NCI-H2196 (cell line): ENCODE measurements around the gene KIF5C.
A peak's percentile ranks its signal among the peaks of the same experiment; 100 is the strongest.

Experiments
- DNase-seq: peaks from one replicate; lab custom pipeline; 2025; ENCODE audit not compliant: unreplicated experiment; lab: John Stamatoyannopoulos, UW

Gene KIF5C

DNA sequence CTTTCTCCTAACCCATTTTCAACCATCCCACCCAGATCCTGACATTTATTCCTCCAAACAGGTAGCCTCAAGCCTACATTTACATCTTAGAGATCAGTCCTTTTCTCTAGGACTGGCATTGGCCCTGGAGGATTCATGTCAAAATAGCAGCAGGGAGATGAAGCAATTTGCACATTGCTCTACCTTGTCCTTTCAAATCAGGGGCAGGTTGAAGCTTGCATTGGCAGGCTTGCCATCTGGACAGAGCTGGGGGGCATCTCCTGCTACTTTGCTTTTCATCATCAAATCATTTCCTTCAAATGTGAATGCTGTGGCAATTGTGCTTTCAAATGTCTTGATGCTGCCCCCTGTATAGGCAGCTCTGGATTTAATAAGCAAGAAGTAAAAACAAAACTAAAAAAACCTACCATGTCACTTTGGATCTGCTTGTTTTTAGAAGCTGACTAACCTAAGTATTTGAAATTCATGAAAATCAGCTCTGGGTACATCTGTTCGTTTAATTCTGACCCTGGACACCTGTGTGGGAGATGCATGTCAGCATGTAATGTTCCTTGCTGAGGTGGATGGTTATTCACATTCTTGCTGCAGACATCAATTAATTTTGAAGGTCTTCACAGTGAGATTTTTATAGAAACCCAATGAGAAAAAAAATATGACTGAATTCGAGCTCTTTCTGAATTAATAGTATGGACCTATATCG, 47.9 kb downstream of the KIF5C start:
- DNase-seq, result no peak

DNA sequence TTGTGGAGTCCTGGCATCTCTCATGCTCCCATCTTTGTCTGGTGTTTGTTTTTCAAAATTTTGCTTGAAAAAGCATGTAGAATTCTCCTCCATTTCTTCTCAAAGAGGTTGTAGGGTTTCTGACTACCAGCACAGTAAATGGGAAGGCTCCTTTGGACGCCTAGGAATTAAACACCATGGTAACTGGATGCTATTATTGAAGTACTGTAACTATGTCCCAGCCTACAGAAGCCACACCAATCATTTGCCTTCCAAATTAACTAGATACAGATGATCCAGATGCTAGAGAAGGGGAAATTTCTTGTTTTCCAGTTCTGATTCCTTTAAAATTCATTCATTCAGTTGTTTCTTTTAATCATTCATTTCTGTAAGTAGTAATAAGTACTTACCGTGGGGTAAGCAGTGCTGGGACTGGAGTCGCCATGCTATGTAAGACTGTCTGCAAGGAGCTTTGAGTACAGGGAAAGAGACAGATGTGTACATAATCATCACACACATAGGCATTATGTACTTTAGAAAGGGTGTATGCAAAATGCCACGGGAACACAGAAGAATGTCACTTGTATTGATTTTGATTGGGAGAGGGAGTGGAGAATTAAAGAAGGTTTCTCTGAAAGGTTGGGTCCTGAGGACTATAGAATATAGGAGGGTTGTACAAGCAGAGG, 49.6 kb downstream of the KIF5C start:
- no peak for DNase-seq

DNA sequence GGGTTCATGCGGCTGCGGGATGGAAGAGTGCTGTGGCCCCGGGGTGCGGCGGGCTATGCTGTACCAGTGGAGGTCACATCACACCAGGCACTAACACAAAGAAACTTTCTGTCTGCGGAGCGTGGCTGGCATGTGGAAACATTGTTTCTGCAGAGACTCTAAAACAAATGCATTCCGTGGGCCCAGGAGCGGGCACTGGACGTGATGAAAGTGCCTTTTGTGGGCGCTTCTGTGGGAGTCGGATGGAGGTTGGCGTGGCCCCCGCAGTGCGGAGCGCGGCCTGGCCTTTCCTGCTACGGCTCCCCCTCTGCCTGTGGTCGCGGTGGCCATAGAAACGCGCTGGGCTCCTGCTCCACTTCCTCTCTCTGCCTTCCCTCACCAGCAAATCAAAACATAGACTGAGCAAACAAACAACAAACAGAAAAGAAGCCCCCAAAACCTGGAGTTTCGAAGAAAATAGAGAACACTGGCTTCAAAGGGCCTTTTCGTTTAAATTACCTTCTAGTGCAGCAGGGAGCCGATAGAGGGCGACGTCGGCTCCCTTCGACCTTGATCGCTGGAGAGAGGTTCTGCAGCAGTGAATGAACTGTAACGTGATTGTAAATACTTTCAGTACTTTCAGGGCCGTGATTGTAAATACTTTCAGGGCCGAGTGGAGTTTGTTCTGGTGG, 51.4 kb downstream of the KIF5C start:
- no peak for DNase-seq

DNA sequence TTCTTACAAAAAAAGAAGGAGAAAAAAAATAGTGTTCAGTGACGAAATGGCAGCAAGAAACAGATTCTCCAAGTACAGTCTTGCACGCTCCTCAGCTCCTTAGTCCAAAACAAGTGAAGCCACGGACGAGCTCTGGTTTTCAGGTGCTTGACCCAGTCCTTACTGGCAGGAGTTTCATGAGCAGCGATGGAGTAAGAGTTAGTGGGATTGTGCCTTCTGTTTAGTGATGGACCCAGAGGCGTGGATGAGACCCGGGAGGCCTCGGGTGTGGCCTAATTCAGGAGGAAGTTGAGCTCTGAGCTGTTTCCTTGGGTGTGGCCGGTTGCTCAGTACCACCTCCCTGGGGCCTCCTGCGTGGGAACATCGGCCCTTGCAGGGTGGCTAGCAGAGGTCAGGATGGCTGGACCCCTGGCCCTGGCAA, 52.0 kb downstream of the KIF5C start:
- no peak for DNase-seq

DNA sequence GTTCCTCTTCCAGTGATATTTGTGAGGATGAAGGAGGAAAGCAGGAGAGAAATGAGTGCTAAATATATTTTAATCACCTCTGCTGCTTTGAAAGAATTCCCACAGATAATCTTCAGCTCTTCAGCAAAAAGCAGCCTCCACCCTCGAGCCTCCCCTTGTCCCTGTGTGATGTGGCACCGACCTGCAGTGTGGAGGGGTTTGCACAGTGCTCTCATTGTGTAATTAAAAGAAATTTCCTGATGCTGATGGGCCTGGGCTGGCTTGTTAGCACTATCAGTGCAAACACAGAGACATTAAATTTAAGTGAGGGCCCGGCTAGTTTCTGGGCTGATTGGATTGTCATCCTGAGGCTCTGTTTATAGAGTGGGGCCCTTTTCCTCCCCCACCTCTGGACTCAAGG, 53.4 kb downstream of the KIF5C start:
- no peak for DNase-seq

DNA sequence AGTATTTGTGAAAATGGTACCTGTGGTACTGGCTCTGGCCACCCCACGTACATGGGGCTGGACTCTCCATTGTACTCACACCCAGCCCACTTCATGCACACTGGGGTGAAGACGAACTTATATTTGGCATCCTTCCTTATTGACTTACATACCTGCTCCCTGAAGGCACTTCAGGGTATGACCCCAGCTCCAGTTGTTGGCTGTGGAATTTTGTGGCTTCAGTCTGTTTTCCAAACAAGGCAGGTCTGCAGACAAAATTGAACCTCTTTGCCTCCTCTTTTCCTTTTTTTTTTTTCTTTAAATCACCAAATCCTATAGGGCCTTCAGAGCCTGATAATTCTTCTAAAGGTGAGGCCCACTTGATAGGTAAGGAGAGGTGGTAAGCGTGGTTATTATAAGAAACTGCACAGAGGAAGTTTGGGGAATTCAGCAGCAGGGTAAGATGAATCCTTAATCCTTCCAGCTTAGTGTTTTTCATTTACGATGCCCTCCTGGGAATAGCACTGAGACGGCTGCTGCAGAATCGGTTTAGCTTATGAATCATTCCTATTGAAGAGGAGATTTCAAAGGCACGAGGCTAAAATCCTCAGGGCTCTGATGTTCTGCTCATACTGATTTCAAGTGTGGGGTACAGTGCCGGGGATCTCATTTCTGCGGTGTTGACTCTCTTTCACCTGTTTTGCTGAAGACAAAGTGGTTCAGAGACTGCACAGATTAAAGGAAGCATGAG, 55.2 kb downstream of the KIF5C start:
- no peak for DNase-seq

DNA sequence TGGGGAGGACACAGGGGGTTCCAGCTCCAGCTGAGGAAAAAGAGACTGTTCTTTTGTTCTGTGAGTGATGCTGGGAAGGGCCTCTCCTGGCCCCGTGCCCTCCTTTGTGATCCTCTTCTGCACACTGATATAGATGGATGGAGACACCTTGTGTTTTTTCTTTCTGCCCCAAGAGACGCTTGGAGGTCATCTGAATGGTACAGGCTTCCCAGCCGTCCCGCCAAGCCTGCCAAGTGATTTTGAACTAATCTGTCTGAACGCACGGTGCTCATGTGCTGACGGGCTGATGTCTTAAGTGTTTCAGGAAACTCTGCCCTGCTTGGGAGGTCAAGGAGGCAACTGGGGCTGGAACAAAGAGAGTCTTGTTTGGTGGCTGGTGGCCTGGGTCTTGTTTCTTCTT, 57.5 kb downstream of the KIF5C start:
- no peak for DNase-seq

DNA sequence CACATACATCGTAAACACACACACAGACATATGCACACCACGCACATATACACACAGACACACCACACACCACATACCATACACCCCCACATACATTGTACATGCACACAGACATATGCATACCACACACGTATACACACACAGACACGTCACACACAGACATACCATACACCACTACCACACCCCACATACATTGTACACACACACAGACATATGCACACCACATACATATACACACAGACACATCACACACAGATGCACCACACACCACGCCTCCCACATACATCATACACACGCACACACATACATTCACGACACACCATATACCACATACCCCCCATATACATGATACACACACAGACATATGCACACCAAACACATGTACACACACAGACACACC, 58.4 kb downstream of the KIF5C start:
- no peak for DNase-seq

DNA sequence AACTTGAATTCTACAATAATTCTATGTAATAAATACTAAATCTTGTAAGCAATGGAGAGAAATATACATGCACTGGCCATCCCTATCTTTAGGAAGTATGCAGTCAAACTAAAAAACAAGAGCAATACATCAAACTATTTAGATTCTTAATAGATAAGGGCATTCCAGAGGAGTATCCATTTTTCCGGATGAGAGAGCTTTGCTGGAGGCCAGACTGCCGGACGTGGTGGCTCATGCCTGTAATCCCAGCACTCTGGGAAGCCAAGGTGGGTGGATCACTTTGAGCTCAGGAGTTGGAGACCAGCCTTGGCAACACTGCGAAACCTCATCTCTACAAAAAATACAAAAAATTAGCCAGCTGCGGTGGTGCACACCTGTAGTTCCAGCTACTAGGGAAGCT, 60.8 kb downstream of the KIF5C start:
- DNase-seq, result no peak

DNA sequence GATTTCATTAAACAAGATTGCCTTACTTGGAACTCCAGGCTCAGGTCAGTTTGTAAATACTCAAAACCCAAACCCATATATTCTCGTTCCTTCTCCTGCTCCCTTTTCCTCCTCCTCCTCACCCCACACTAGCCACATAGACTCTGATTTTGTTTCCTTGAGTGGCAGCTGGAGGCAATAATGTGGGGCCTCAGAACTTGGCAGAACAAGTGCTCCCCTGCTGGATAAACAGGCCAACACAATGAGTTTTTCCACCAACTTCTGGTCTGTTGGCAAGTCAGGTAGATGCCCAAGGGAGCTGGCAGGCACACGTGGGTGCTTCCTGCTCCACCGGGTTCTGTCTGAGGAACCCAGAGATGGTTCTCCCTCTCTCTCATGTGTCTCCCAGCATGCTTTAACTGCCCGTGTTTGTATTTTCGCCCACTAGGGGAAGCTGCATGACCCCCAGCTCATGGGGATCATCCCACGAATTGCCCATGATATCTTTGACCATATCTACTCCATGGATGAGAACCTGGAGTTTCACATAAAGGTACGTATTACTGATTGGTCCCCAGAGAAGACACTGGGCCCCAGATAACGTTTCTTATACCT, 61.9 kb downstream of the KIF5C start:
- no peak for DNase-seq

DNA sequence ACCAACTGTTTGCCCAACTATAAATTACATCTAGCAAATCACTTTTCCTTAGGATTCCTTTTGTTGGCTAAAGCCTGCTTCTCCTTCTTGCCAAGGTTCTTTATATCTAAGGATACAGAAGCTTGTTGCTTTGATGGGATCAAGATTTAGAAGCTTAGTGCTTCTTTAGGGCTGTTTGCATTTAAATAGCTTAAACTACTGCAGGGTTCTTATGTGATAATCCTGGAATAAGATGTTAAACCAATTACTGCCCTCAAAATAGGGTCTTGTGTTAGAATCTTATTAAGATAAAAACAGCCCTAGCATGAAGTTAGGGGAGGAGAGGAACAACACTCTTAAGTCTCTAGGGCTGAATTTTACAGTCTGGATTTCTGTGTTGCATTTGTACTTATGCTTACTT, 64.2 kb downstream of the KIF5C start:
- no peak for DNase-seq

DNA sequence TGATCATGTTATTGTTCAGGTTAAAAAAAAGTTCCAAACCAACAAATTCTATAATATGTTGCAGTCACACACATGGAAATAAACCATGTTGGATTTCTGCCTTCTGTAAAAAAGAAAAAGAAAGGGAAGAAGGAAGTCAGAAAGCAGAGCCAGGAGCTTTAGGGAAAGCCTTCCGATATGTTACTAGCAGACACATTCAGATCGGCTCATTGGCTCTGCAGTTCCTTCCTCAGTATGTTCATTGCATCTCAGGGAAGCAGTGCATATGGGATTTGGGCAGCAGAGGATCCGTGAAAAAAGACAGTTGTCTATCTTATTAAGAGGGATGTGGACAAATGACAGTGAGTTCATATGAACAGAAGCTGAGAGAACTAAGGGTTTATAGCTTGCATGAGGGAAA, 68.1 kb downstream of the KIF5C start:
- DNase-seq, result no peak

DNA sequence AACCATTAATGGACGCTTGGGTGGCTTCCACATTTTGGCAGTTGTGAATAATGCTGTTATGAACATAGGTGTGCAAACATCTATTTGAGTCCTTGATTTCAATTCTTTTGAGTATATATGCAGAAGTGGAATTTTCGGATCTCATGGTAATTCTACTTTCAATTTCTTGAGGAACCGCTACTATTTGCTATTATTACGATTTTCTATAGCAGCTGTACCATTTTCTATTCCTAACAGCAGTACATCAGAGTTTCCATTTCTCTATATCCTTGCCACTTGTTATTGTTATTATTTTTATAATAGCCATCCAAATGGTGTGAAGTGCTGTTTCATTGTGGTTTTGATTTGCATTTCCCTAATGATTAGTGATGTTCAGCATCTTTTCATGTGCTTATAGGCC, 69.5 kb downstream of the KIF5C start:
- DNase-seq, result no peak

DNA sequence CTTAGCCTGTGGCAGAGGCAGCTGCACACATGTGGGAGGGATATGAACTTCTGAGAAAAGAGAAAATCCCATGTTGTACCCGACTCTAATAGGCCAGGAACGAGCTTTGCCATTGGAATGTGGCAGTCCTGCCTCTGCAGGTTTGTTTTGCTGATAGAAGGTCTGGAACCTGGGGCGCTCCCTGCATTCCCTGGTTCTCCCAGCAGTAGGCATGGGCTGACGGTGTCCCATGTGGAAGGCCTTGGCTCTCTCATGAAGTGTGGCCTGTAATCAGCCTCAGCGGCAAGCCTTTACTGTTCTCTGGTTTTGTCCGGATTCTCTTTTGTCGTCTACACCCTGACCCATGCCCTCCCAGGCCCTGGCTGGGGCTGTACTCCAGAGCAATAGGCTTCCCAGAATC, 72.3 kb downstream of the KIF5C start:
- no peak for DNase-seq

DNA sequence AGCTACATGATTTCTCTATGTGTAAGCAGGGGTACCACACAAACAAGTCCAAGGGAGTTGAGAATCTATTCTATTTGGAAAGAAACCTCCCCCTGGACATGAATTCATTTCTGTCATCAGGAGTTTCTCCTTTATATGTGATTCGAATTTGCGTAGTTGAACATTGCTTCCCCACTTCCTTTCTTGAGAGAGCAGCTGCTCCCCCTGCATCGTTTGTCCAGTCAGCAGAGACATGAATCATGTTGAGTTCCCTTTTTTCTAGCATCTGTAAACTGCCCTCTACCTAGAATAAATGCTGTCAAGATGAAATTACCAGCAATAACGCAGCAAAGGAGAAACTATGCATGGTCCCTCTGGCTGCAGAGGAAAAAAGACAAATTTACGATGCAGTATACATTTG, 73.8 kb downstream of the KIF5C start:
- DNase-seq, result no peak

DNA sequence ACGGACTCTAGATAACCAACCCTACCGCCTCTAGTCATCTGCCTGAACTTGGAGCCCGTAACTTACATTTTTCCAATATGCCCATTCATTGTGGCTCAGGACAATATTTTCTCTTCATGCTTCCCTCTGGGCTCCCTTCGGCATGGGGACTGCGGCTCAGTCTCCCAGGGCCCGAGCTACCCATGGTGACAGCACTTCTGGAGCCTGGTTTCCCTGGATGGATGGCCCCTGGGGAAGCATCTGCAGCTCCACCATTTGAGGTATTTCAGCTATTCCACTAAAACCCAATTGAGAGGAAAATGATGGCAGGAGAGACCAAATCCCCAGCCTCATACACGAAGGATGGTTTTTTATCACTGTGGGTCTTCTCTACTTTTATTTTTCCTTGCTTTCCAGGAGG, 74.3 kb downstream of the KIF5C start:
- DNase-seq, result no peak

DNA sequence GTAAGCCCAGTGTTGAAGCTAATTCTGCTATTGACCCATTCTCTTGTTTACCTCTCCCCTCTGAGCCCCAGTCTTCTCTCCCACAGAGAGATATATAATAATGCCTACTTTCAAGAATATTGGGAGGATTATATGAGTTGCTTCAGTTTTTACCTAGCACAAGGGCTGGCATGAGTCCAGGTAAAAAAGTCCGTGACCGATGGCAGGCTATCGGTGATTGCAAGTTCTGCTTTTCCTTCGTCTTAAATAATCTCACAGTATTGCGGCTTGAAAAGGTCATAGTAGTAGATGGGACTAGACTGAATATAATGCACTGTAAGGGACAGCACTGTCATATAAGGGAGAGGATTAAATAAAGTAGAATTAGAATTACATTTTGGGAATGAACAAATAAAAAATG, 77.6 kb downstream of the KIF5C start:
- no peak for DNase-seq

DNA sequence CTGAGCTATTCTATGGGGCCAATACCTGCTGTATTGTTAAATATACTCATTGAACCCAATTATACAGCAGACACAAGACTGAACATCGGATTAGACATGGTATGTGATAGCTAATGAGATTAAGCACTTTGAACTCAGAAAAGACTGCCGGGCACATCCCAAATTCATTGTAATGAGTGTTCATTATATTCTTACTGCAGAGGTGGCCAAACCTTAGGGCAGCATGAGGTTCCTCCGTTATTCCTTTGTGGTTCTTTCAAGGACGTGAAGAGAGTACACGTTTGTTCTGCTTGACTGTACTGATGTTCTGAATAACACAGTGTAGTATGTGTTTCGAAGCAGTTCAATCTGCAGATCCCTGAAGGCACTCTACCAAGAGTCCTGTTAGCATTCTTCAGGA, 78.4 kb downstream of the KIF5C start:
- no peak for DNase-seq

DNA sequence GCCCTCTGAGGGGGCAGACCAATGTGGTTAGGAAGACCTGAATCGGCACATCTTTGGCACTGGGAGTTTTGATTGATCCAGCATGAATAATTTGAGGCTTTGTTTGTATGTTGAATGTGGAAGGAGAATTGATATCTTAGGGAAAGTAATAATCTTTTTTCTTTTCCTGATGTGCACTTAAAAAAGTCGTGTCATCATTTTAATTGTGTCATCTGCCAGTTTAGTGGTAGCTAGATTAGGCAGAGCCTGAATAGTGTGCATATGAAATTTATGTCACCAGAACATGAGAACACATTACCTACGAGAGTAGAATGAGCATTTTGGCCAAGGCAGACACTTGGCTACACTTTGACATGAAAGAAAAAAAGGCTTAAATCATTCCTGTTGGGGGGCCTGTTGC, 79.5 kb downstream of the KIF5C start:
- DNase-seq, result no peak

DNA sequence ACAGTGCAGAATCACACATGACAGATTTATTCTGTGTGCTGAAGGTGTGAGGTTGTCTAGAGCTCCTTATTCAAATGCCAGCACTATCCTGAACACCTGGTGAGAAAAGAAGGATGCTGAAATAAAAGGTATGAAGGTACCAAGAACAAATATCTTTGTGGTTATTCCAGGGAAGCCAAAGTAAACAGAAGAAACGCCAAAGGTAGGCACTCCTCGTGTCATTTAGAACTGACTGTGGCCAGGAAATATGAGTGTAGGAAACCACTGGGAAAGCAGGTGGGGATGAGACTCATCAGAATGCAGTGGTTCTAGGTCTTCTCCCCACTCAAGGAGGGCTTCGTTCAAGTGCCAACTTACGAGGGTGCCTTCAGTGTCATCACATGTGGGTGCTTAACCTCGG, 80.8 kb downstream of the KIF5C start:
- DNase-seq, result peak; percentile 35

DNA sequence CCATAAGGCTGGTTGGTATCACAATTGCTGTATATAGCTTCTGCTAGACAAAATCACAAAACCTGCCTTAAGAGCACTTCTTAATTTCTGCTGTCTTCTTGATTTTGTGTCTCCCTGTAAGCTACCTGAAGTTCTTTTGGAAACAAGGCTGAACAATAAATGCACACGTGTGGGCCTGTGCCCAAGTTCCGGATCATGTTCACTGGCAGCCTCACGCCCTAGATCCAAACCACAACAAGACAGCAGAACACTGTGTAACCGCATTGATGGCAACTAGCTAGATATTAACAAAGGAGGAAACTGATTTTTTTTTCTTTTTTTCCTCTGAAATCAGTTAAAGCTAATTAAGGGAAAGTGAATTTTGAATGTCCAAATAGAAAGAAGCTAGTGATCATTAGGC, 82.0 kb downstream of the KIF5C start:
- DNase-seq, result no peak
